ENCODE results near the gene RTKN2. TPM values are rescaled to one million over a fixed set of nuclear protein-coding genes. Genes with fewer than 3 reads are reported as not detected.

RTKN2 gene
- total and polyA plus RNA-seq, 10 donors = 0.26 to 5.7 (median 1.6) TPM

- Histone ChIP-seq H3K36me3 (no peaks in the 10 kb centered on the region), H3K4me1 (peaks cover 8 to 24% (median 16%) of the 10 kb centered on the region in 6 donors), H3K9me3 (no peaks in the 10 kb centered on the region), H3K27ac (no peak overlapping the region), H3K27me3 (replicated peaks in 1 of 7) (peaks cover 0 to 37% (median 11%) of the 10 kb centered on the region in 7 donors), H3K4me3 (no peak overlapping the region)
- TF ChIP-seq POLR2AphosphoS5 (IDR thresholded peaks at IDR 0.05) (no peak), CTCF (IDR thresholded peaks at IDR 0.05 in 8 of 11, conservative IDR thresholded peaks at IDR 0.05 in 3 of 11) (no peak), POLR2A (IDR thresholded peaks at IDR 0.05) (no peak)
- intact Hi-C loops (cut with DNase I; ENCODE audit: low total_unique reads) = no loop called here
- DNase-seq = no peak
- 76 to 87% (median 79%) methylated on average over 3 of the region's 3 CpGs for WGBS, 5 donors
These were observed 2.0 kb downstream of the RTKN2 start for GRCh38 chr10:62266611-62267010.

DNA sequence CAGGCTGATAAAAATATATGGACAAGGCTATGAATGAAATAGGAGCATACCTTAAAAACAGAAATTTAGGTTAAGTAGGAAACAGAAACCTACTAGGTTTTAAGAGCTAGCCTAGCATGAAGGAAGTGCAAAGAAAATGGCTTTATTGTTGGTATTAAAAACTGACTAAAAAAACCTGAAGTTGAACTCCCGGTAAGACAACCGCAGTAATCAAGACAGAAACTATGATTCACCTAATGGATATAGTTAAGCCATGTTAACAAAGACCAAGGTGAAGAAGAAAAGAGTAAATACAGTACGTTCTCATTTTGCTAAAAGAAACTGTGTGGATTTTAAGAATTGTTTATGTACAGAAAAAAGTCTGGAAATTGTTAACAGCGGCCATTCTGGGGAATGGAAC is 2.5 kb downstream of the RTKN2 start:
- WGBS, 5 donors = 69 to 91% (median 71%) methylated on average over 4 of the region's 4 CpGs
- H3K9me3 ChIP-seq = no peaks in the 10 kb centered on the region
- no peak for TF ChIP-seq POLR2AphosphoS5 (IDR thresholded peaks at IDR 0.05)
- TF ChIP-seq CTCF (IDR thresholded peaks at IDR 0.05 in 8 of 11, conservative IDR thresholded peaks at IDR 0.05 in 3 of 11) = no peak
- no peak for TF ChIP-seq POLR2A (IDR thresholded peaks at IDR 0.05)
- no peak overlapping the region for H3K27ac ChIP-seq
- peaks cover 0 to 37% (median 11%) of the 10 kb centered on the region in 7 donors for H3K27me3 ChIP-seq (replicated peaks in 1 of 7)
- no peaks in the 10 kb centered on the region for H3K36me3 ChIP-seq
- no peak for DNase-seq
- peaks cover 8 to 24% (median 16%) of the 10 kb centered on the region in 6 donors for H3K4me1 ChIP-seq
- intact Hi-C loops (cut with DNase I; ENCODE audit: low total_unique reads) = no loop called here
- H3K4me3 ChIP-seq = no peak overlapping the region

GRCh38 chr10:62264702-62265436 is 3.8 kb downstream of the RTKN2 start:
- WGBS, 5 donors = 13 to 48% (median 34%) methylated on average over 1 of the region's 1 CpG
- no peak overlapping the region for H3K27ac ChIP-seq
- no peak for DNase-seq

More at GRCh38 chr10:62264702-62265436, 3.8 kb downstream of the RTKN2 start:
- Histone ChIP-seq H3K27me3 (replicated peaks in 1 of 7) (peaks cover 0 to 34% (median 11%) of the 10 kb centered on the region in 7 donors), H3K4me1 (peaks cover 8 to 24% (median 16%) of the 10 kb centered on the region in 6 donors), H3K4me3 (no peak overlapping the region), H3K9me3 (no peaks in the 10 kb centered on the region), H3K36me3 (no peaks in the 10 kb centered on the region)
- intact Hi-C loops (cut with DNase I; ENCODE audit: low total_unique reads) = no loop called here
- TF ChIP-seq POLR2A (IDR thresholded peaks at IDR 0.05) = no peak
- peak; percentile 10 to 66 (median 51) for TF ChIP-seq CTCF (IDR thresholded peaks at IDR 0.05 in 8 of 11, conservative IDR thresholded peaks at IDR 0.05 in 3 of 11)
- TF ChIP-seq POLR2AphosphoS5 (IDR thresholded peaks at IDR 0.05) = no peak
